Measurements from ENCODE around the gene STARD7.

STARD7 gene

DNA sequence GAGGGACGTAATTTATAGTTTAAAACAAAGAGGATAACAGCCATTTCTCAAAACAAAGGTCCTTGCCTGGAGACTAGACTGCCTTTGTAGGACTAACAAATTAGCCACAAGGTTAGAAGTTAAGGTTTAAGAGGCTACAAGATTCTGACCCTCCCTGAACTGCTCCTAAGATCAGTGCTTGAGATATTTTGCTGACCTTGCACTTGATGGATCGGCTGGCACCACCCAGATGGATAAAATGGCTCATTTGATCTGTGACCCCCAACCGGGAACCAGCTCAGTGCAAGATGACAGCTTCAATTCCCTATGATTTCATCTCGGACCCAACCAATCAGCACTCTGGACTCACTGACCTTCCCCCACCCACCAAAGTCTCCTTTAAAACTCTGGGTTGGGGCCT lies 3.7 kb upstream of the STARD7 start:
- Histone ChIP-seq H3K36me3 (peaks cover 20% of the 10 kb centered on the region), H3K27me3 (ENCODE audit: insufficient read depth, low read depth, severe bottlenecking) (no peaks in the 10 kb centered on the region), H3K27ac (no peak overlapping the region), H3K9me3 (ENCODE audit: severe bottlenecking) (no peaks in the 10 kb centered on the region), H3K4me3 (ENCODE audit: low read depth, low read length) (no peak overlapping the region)
- TF ChIP-seq, protein P1, sequence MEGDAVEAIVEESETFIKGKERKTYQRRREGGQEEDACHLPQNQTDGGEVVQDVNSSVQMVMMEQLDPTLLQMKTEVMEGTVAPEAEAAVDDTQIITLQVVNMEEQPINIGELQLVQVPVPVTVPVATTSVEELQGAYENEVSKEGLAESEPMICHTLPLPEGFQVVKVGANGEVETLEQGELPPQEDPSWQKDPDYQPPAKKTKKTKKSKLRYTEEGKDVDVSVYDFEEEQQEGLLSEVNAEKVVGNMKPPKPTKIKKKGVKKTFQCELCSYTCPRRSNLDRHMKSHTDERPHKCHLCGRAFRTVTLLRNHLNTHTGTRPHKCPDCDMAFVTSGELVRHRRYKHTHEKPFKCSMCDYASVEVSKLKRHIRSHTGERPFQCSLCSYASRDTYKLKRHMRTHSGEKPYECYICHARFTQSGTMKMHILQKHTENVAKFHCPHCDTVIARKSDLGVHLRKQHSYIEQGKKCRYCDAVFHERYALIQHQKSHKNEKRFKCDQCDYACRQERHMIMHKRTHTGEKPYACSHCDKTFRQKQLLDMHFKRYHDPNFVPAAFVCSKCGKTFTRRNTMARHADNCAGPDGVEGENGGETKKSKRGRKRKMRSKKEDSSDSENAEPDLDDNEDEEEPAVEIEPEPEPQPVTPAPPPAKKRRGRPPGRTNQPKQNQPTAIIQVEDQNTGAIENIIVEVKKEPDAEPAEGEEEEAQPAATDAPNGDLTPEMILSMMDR (IDR thresholded peaks at IDR 0.05; ENCODE audit: low read depth, low read length) = no peak
- no peak for DNase-seq

DNA sequence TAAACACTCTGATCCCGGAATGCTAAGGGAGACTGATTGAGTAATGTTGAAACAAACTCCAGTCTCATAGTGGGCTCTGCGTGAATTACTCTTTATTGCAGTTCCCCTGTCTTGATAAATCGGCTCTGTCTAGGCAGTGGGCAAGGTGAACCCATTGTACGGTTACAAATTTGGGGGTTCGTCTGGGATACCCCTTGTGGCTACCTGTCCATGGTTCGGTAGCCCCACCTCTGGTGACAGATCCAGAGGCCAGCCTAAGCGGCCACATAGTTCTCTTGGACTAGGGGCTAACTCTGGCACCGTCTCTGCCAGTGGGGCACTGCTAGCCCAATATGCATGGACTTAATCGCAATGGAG lies 1.1 kb upstream of the STARD7 start:
- Histone ChIP-seq H3K27ac (peak overlapping the region; percentile 99), H3K36me3 (peaks cover 33% of the 10 kb centered on the region), H3K9me3 (ENCODE audit: severe bottlenecking) (no peaks in the 10 kb centered on the region), H3K4me3 (ENCODE audit: low read depth, low read length) (peak overlapping the region; percentile 85), H3K27me3 (ENCODE audit: insufficient read depth, low read depth, severe bottlenecking) (no peaks in the 10 kb centered on the region)
- TF ChIP-seq, protein P1 (IDR thresholded peaks at IDR 0.05; ENCODE audit: low read depth, low read length) = no peak
- no peak for DNase-seq

DNA sequence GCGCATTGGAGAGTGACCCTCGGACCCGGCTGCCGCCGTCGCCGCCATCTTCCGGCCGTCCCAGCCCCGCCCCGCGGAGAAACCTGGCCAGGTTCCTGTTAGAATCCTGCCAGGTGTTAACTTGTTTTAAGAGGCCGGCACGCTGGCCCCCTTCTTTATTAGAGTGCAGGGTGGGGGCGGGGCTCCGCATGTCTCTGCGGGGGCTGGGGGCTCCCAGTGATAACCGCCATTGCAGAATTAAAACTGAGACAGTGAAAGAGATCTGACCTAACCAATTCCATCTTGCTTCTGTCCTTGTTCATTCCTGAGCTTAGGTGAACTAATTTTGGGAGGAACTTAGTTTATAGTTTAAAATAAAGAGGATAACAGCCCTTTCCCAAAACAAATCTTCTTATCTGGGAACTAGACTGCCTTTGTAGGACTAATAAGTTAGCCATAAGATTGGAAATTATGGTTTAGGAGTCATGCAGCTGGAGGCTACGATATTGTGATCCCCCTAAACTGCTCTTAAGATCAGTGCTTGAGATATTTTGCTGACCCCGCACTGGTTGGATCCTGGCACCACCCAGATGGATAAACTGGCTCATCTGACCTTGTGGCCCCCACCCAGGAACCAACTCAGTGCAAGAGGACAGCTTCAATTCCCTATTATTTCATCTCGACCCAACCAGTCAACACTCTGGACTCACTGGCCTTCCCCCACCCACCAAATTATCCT lies 543 bp upstream of the STARD7 start:
- Histone ChIP-seq H3K27me3 (ENCODE audit: insufficient read depth, low read depth, severe bottlenecking) (no peaks in the 10 kb centered on the region), H3K4me3 (ENCODE audit: low read depth, low read length) (peak overlapping the region; percentile 85), H3K36me3 (peaks cover 33% of the 10 kb centered on the region), H3K9me3 (ENCODE audit: severe bottlenecking) (no peaks in the 10 kb centered on the region), H3K27ac (peak overlapping the region; percentile 99)
- TF ChIP-seq, protein P1 (IDR thresholded peaks at IDR 0.05; ENCODE audit: low read depth, low read length) = no peak
- no peak for DNase-seq

DNA sequence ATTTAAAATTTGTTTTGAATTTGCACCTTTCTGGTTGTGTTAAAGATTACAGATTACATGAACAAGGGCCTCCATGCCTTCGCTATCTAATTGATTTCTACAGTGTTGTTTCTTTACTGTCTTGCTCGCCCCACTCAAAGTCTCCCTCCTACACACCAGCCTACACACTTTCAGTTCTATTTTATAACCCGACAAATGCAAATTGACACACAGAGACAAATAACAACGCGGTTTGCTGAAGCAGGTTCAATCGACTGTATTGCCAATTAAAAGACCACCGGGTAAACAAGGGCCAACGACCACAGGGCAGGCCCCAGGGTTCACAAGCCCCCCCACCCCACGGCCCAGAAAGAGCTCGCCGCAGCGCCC lies 869 bp downstream of the STARD7 start:
- no peaks in the 10 kb centered on the region for H3K9me3 ChIP-seq (ENCODE audit: severe bottlenecking)
- H3K27me3 ChIP-seq (ENCODE audit: insufficient read depth, low read depth, severe bottlenecking) = no peaks in the 10 kb centered on the region
- peak overlapping the region; percentile 99 for H3K27ac ChIP-seq
- H3K4me3 ChIP-seq (ENCODE audit: low read depth, low read length) = peak overlapping the region; percentile 85
- DNase-seq = no peak
- peaks cover 36% of the 10 kb centered on the region for H3K36me3 ChIP-seq
- TF ChIP-seq, protein P1 (IDR thresholded peaks at IDR 0.05; ENCODE audit: low read depth, low read length) = no peak

DNA sequence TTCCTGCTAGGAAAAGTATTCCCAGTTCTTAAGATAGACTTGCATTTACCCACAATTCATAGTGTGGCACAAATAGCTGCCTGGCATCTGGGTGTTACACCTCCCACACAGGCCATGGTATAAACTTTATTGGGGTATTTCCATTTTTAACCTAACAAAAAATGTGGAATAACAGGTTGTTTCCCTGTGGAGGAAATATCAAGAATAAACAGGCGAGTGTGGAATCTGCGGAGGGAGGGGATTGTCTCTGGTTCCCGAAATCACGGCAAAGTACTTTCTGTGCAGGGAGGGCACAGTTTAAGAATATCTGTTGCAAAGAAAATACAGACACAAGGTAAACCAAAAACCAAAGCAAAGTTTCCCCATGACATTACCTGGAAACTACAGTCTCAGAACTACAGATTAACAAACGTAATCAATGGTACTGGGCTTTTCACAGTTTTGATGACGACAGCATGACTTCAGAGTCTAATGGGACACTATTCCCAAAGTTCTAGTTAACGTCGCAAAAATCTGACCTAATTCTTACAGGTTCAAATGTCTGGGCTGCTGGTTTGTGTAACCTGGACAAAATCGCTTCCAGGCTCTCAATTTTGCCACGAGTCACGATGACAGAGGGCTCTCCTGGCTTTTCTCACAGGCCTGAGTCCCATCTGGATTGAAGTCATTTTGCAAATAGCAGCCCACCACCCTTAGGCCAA lies 1.4 kb downstream of the STARD7 start:
- TF ChIP-seq, protein P1 (IDR thresholded peaks at IDR 0.05; ENCODE audit: low read depth, low read length) = no peak
- Histone ChIP-seq H3K27me3 (ENCODE audit: insufficient read depth, low read depth, severe bottlenecking) (no peaks in the 10 kb centered on the region), H3K9me3 (ENCODE audit: severe bottlenecking) (no peaks in the 10 kb centered on the region), H3K27ac (peak overlapping the region; percentile 99), H3K4me3 (ENCODE audit: low read depth, low read length) (peak overlapping the region; percentile 85), H3K36me3 (peaks cover 32% of the 10 kb centered on the region)
- no peak for DNase-seq

Data from WERI-Rb-1 (cell line).